Natural killer cell (primary cell): ENCODE results near the gene TM9SF4. TPM values are rescaled to one million over a fixed set of nuclear protein-coding genes. Genes with fewer than 3 reads are reported as not detected.

ENCODE experiments used
- ATAC-seq, 3 donors: fragments of 150-1000 bp in 2 of 3; fragments of 200-7000 bp in 1 of 3; cut with Tn5 transposase; 1 replicate in 1 of 3; 2 replicates in 2 of 3; pipeline ENCODE4 v1.10.0; 2021; ENCODE audit warnings: mild to moderate bottlenecking in 2 of 3, moderate library complexity in 2 of 3
- DNase-seq, 2 donors: peaks; one replicate each; pipeline versions ENCODE4 v3.0.0 to v3.0.0-alpha.2; 2013 to 2021; ENCODE audit warnings: mixed read lengths in 1 of 2
- H3K27ac ChIP-seq: one replicate; pipeline ENCODE4 v1.5.1; 2013; ENCODE audit warnings: mild to moderate bottlenecking, low read length
- H3K27me3 ChIP-seq: one replicate; pipeline ENCODE4 v1.6.1; 2013; ENCODE audit warnings: low read length; ENCODE audit not compliant: control insufficient read depth, insufficient read depth
- H3K36me3 ChIP-seq: one replicate; pipeline ENCODE4 v1.6.1; 2013; ENCODE audit warnings: low read length; ENCODE audit not compliant: control insufficient read depth, insufficient read depth
- H3K4me1 ChIP-seq: one replicate; pipeline ENCODE4 v1.6.1; 2013; ENCODE audit warnings: low read length; ENCODE audit not compliant: control insufficient read depth, insufficient read depth
- H3K4me3 ChIP-seq: one replicate; pipeline ENCODE4 v1.5.1; 2013; ENCODE audit warnings: low read length
- H3K9me3 ChIP-seq: one replicate; pipeline ENCODE4 v1.6.1; 2013; ENCODE audit warnings: low read length; ENCODE audit not compliant: control insufficient read depth, insufficient read depth
- H3K27ac Mint-ChIP-seq, 2 donors: one replicate each; pipeline ENCODE4 v1.8.0; 2022; ENCODE audit warnings: mild to moderate bottlenecking in 2 of 2, mixed read lengths in 2 of 2, moderate library complexity in 1 of 2
- H3K27me3 Mint-ChIP-seq, 2 donors: one replicate each; pipeline ENCODE4 v1.8.0; 2022; ENCODE audit warnings: low read depth in 2 of 2, mixed read lengths in 2 of 2
- H3K36me3 Mint-ChIP-seq: one replicate; pipeline ENCODE4 v1.8.0; 2022; ENCODE audit warnings: mixed read lengths
- H3K4me1 Mint-ChIP-seq, 2 donors: one replicate each; pipeline ENCODE4 v1.8.0; 2022; ENCODE audit warnings: mixed read lengths in 2 of 2
- H3K4me3 Mint-ChIP-seq: one replicate; pipeline ENCODE4 v1.8.0; 2022; ENCODE audit warnings: mild to moderate bottlenecking, moderate library complexity, mixed read lengths
- H3K9me3 Mint-ChIP-seq, 2 donors: one replicate each; pipeline ENCODE4 v1.8.0; 2022; ENCODE audit warnings: mixed read lengths in 2 of 2
- WGBS: methylation state at CpG from one replicate; pipeline ENCODE4 v1.1.7; 2013; ENCODE audit warnings: missing lambda C conversion rate; ENCODE audit not compliant: insufficient coverage; 5-methylcytosine and 5-hydroxymethylcytosine counted together
- intact Hi-C: fragments of 100-400 bp; cut with micrococcal nuclease; formaldehyde crosslinking; loops from one replicate; pipeline ENCODE4 v1.14.2; 2022
- total RNA-seq, 4 donors: library from RNA; stranded (reverse); fragments of 120-200 nt in 1 of 4; gene quantifications; one replicate each; pipeline versions ENCODE4 v1.2.3 to v1.2.4, GENCODE V29; 2013 to 2022
- TF ChIP-seq, protein P1 (sequence below): fragments of 200-600 bp; IDR thresholded peaks from one replicate; pipeline ENCODE4 v1.8.0; 2022; ENCODE audit warnings: antibody characterized with exemption

TM9SF4 gene
- total RNA-seq, 3 donors from 2014 or later (not counting 1 experiment from before 2014, with no cell fraction given), result 35.8 to 42.8 (median 41.2) TPM

DNA sequence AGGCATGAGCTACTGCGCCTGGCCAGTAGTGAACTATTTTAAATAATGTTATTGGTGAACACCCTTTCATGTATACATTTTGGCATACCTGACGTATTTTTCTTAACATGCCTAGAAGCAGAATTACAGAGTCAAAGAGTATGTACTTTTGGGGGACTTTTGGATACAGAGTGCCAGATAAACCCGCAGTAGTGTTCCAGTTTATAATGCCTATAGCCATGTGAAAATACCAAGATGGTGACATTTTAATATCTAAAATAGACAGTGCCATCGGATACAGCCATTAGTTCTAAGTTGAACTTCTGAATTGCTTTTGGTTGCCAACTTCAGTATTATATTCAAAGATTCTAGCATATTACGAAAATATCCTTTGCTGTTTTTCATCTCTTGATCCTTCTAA, 20.3 kb downstream of the TM9SF4 start:
- no peak overlapping the region for H3K27ac ChIP-seq
- intact Hi-C loops, result no loop called here
- H3K4me1 ChIP-seq, result no peaks in the 10 kb centered on the region
- Mint-ChIP-seq H3K27ac (no peak overlapping the region), H3K4me3 (no peak overlapping the region), H3K27me3 (no peaks in the 10 kb centered on the region), H3K9me3 (no peaks in the 10 kb centered on the region), H3K4me1 (peaks cover 24 to 35% of the 10 kb centered on the region in 2 donors), H3K36me3 (no peaks in the 10 kb centered on the region)
- TF ChIP-seq, protein P1, sequence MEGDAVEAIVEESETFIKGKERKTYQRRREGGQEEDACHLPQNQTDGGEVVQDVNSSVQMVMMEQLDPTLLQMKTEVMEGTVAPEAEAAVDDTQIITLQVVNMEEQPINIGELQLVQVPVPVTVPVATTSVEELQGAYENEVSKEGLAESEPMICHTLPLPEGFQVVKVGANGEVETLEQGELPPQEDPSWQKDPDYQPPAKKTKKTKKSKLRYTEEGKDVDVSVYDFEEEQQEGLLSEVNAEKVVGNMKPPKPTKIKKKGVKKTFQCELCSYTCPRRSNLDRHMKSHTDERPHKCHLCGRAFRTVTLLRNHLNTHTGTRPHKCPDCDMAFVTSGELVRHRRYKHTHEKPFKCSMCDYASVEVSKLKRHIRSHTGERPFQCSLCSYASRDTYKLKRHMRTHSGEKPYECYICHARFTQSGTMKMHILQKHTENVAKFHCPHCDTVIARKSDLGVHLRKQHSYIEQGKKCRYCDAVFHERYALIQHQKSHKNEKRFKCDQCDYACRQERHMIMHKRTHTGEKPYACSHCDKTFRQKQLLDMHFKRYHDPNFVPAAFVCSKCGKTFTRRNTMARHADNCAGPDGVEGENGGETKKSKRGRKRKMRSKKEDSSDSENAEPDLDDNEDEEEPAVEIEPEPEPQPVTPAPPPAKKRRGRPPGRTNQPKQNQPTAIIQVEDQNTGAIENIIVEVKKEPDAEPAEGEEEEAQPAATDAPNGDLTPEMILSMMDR, result no peak
- H3K4me3 ChIP-seq, result no peak overlapping the region
- 92% methylated on average over 4 of the region's 5 CpGs for WGBS
- DNase-seq (no peak), ATAC-seq (no peak)
- no peaks in the 10 kb centered on the region for H3K9me3 ChIP-seq
- no peaks in the 10 kb centered on the region for H3K27me3 ChIP-seq
- peaks cover 9% of the 10 kb centered on the region for H3K36me3 ChIP-seq

DNA sequence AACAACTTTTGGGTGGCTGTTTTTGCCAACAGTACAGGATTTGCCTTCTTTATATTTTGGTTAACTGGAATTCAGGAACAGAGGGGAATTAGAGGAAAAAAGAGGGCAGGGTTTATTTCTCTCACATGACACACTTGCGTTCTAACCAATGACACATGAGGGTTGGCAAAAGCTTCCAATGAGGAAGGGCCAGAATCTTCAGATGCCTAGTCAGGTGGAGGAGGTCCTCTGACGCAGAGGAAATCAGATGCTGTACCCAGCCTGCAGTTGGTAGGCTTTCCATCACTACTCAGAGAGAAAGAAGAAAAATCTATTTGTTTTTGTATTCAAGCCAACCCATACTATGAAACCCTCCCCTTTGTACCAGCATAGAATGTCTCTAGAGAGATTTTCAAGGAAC, 20.8 kb downstream of the TM9SF4 start:
- Histone ChIP-seq H3K27me3 (no peaks in the 10 kb centered on the region), H3K9me3 (no peaks in the 10 kb centered on the region), H3K4me3 (no peak overlapping the region), H3K27ac (no peak overlapping the region), H3K4me1 (no peaks in the 10 kb centered on the region), H3K36me3 (peaks cover 8% of the 10 kb centered on the region)
- intact Hi-C loops, result no loop called here
- Mint-ChIP-seq H3K4me3 (no peak overlapping the region), H3K36me3 (no peaks in the 10 kb centered on the region), H3K9me3 (no peaks in the 10 kb centered on the region), H3K4me1 (peaks cover 24 to 35% of the 10 kb centered on the region in 2 donors), H3K27ac (no peak overlapping the region), H3K27me3 (no peaks in the 10 kb centered on the region)
- TF ChIP-seq, protein P1, result no peak
- ATAC-seq, result no peak
- no peak for DNase-seq
- WGBS, result 100% methylated on average over 1 of the region's 2 CpGs

- peak overlapping the region in 1 of 2 donors; percentile 31 for H3K27ac Mint-ChIP-seq
- H3K9me3 Mint-ChIP-seq, result no peaks in the 10 kb centered on the region
- H3K4me1 Mint-ChIP-seq, result peaks cover 24 to 33% of the 10 kb centered on the region in 2 donors
- Histone ChIP-seq H3K9me3 (no peaks in the 10 kb centered on the region), H3K36me3 (peaks cover 13% of the 10 kb centered on the region), H3K4me3 (no peak overlapping the region), H3K4me1 (no peaks in the 10 kb centered on the region), H3K27me3 (no peaks in the 10 kb centered on the region), H3K27ac (no peak overlapping the region)
- H3K36me3 Mint-ChIP-seq, result no peaks in the 10 kb centered on the region
- 75% methylated on average over 2 of the region's 2 CpGs for WGBS
- no peak overlapping the region for H3K4me3 Mint-ChIP-seq
- TF ChIP-seq, protein P1, result no peak
- ATAC-seq (no peak), DNase-seq (no peak)
- H3K27me3 Mint-ChIP-seq, result no peaks in the 10 kb centered on the region
- intact Hi-C loops, result no loop called here
Measured at GRCh38 chr20:32130965-32131364, 21.5 kb downstream of the TM9SF4 start.

GRCh38 chr20:32132911-32133549, 23.5 kb downstream of the TM9SF4 start:
- Histone ChIP-seq H3K27ac (no peak overlapping the region), H3K4me3 (no peak overlapping the region), H3K4me1 (no peaks in the 10 kb centered on the region), H3K9me3 (no peaks in the 10 kb centered on the region), H3K36me3 (peaks cover 29% of the 10 kb centered on the region), H3K27me3 (no peaks in the 10 kb centered on the region)
- ATAC-seq (no peak), DNase-seq (no peak)
- H3K9me3 Mint-ChIP-seq, result no peaks in the 10 kb centered on the region
- H3K27me3 Mint-ChIP-seq, result no peaks in the 10 kb centered on the region
- intact Hi-C loops, result no loop called here
- TF ChIP-seq, protein P1, result no peak
- H3K4me3 Mint-ChIP-seq, result no peak overlapping the region
- H3K27ac Mint-ChIP-seq, result no peak overlapping the region
- 93% methylated on average over 10 of the region's 10 CpGs for WGBS
- H3K4me1 Mint-ChIP-seq, result peaks cover 19 to 27% of the 10 kb centered on the region in 2 donors
- peaks cover 6% of the 10 kb centered on the region for H3K36me3 Mint-ChIP-seq
